Activated naive CD8-positive, alpha-beta T cell treated with anti-CD3 and anti-CD28 coated beads for 36 hours (primary cell): ENCODE measurements around the gene COL16A1. TPM values are rescaled to one million over a fixed set of nuclear protein-coding genes. Genes with fewer than 3 reads are reported as not detected.

Experiments used
- DNase-seq: peaks from one replicate; pipeline ENCODE4 v3.0.0; 2021
- H3K27ac Mint-ChIP-seq: one replicate; pipeline ENCODE4 v1.8.0; 2022; ENCODE audit warnings: mild to moderate bottlenecking, moderate library complexity, mixed read lengths
- H3K27me3 Mint-ChIP-seq: one replicate; pipeline ENCODE4 v1.8.0; 2022; ENCODE audit warnings: mild to moderate bottlenecking, mixed read lengths
- H3K36me3 Mint-ChIP-seq: one replicate; pipeline ENCODE4 v1.8.0; 2021; ENCODE audit warnings: mild to moderate bottlenecking, mixed read lengths
- H3K4me1 Mint-ChIP-seq: one replicate; pipeline ENCODE4 v1.8.0; 2021; ENCODE audit warnings: mixed read lengths
- H3K4me3 Mint-ChIP-seq: one replicate; pipeline ENCODE4 v1.8.0; 2022; ENCODE audit warnings: mild to moderate bottlenecking, moderate library complexity, mixed read lengths
- H3K9me3 Mint-ChIP-seq: one replicate; pipeline ENCODE4 v1.8.0; 2022; ENCODE audit warnings: mixed read lengths
- total RNA-seq, 2 experiments: library from RNA; stranded (reverse); gene quantifications; one replicate each; pipeline ENCODE4 v1.2.3, GENCODE V29; 2021

The COL16A1 gene
- total RNA-seq, 2 experiments from 2014 or later = 0.36 to 0.93 TPM

GRCh38 chr1:31689854-31690253 is 14.0 kb downstream of the COL16A1 start:
- Mint-ChIP-seq H3K27me3 (peaks cover 9% of the 10 kb centered on the region), H3K4me3 (no peak overlapping the region), H3K27ac (no peak overlapping the region), H3K36me3 (no peaks in the 10 kb centered on the region), H3K4me1 (no peaks in the 10 kb centered on the region), H3K9me3 (no peaks in the 10 kb centered on the region)
- DNase-seq = no peak

GRCh38 chr1:31689379-31689778 is 14.4 kb downstream of the COL16A1 start:
- Mint-ChIP-seq H3K27ac (no peak overlapping the region), H3K27me3 (peaks cover 12% of the 10 kb centered on the region), H3K4me3 (no peak overlapping the region), H3K36me3 (no peaks in the 10 kb centered on the region), H3K4me1 (no peaks in the 10 kb centered on the region), H3K9me3 (no peaks in the 10 kb centered on the region)
- no peak for DNase-seq

GRCh38 chr1:31688233-31688918 is 15.4 kb downstream of the COL16A1 start:
- Mint-ChIP-seq H3K27me3 (peaks cover 12% of the 10 kb centered on the region), H3K27ac (no peak overlapping the region), H3K4me1 (no peaks in the 10 kb centered on the region), H3K4me3 (no peak overlapping the region), H3K9me3 (no peaks in the 10 kb centered on the region), H3K36me3 (no peaks in the 10 kb centered on the region)
- DNase-seq = no peak

- Mint-ChIP-seq H3K4me1 (no peaks in the 10 kb centered on the region), H3K9me3 (no peaks in the 10 kb centered on the region), H3K27me3 (peaks cover 12% of the 10 kb centered on the region), H3K4me3 (no peak overlapping the region), H3K27ac (no peak overlapping the region), H3K36me3 (no peaks in the 10 kb centered on the region)
- no peak for DNase-seq
These were observed 16.2 kb downstream of the COL16A1 start for GRCh38 chr1:31687601-31688000.

GRCh38 chr1:31685795-31686194 is 18.0 kb downstream of the COL16A1 start:
- Mint-ChIP-seq H3K9me3 (no peaks in the 10 kb centered on the region), H3K4me1 (no peaks in the 10 kb centered on the region), H3K27me3 (peaks cover 12% of the 10 kb centered on the region), H3K36me3 (no peaks in the 10 kb centered on the region), H3K4me3 (no peak overlapping the region), H3K27ac (no peak overlapping the region)
- DNase-seq = no peak

- H3K27me3 Mint-ChIP-seq = peaks cover 12% of the 10 kb centered on the region
- H3K36me3 Mint-ChIP-seq = no peaks in the 10 kb centered on the region
- no peak for DNase-seq
- H3K4me3 Mint-ChIP-seq = no peak overlapping the region
- H3K4me1 Mint-ChIP-seq = no peaks in the 10 kb centered on the region
- no peak overlapping the region for H3K27ac Mint-ChIP-seq
- no peaks in the 10 kb centered on the region for H3K9me3 Mint-ChIP-seq
These were observed 19.8 kb downstream of the COL16A1 start for GRCh38 chr1:31683997-31684396.

- Mint-ChIP-seq H3K36me3 (no peaks in the 10 kb centered on the region), H3K27ac (no peak overlapping the region), H3K4me1 (no peaks in the 10 kb centered on the region), H3K4me3 (no peak overlapping the region), H3K9me3 (no peaks in the 10 kb centered on the region), H3K27me3 (peaks cover 16% of the 10 kb centered on the region)
- DNase-seq = no peak
These were observed 22.4 kb downstream of the COL16A1 start for GRCh38 chr1:31681415-31681814.

GRCh38 chr1:31679676-31680230 is 24.1 kb downstream of the COL16A1 start:
- H3K9me3 Mint-ChIP-seq = no peaks in the 10 kb centered on the region
- no peaks in the 10 kb centered on the region for H3K4me1 Mint-ChIP-seq
- H3K27me3 Mint-ChIP-seq = peaks cover 6% of the 10 kb centered on the region
- H3K4me3 Mint-ChIP-seq = no peak overlapping the region
- no peak overlapping the region for H3K27ac Mint-ChIP-seq
- no peak for DNase-seq
- no peaks in the 10 kb centered on the region for H3K36me3 Mint-ChIP-seq

GRCh38 chr1:31679091-31679490 is 24.7 kb downstream of the COL16A1 start:
- H3K27me3 Mint-ChIP-seq = peaks cover 5% of the 10 kb centered on the region
- H3K27ac Mint-ChIP-seq = no peak overlapping the region
- H3K4me3 Mint-ChIP-seq = no peak overlapping the region
- H3K4me1 Mint-ChIP-seq = no peaks in the 10 kb centered on the region
- H3K9me3 Mint-ChIP-seq = no peaks in the 10 kb centered on the region
- no peaks in the 10 kb centered on the region for H3K36me3 Mint-ChIP-seq
- DNase-seq = no peak

- no peaks in the 10 kb centered on the region for H3K4me1 Mint-ChIP-seq
- H3K27me3 Mint-ChIP-seq = peaks cover 5% of the 10 kb centered on the region
- no peak for DNase-seq
These were observed 25.1 kb downstream of the COL16A1 start for GRCh38 chr1:31678681-31679080.

GRCh38 chr1:31677949-31678348 is 25.9 kb downstream of the COL16A1 start:
- Mint-ChIP-seq H3K36me3 (no peaks in the 10 kb centered on the region), H3K27me3 (peaks cover 5% of the 10 kb centered on the region), H3K9me3 (no peaks in the 10 kb centered on the region), H3K4me3 (no peak overlapping the region), H3K27ac (no peak overlapping the region), H3K4me1 (no peaks in the 10 kb centered on the region)
- DNase-seq = no peak

More at GRCh38 chr1:31678681-31679080, 25.1 kb downstream of the COL16A1 start:
- H3K36me3 Mint-ChIP-seq = no peaks in the 10 kb centered on the region
- H3K9me3 Mint-ChIP-seq = no peaks in the 10 kb centered on the region
- no peak overlapping the region for H3K27ac Mint-ChIP-seq
- no peak overlapping the region for H3K4me3 Mint-ChIP-seq

GRCh38 chr1:31677401-31677800 is 26.4 kb downstream of the COL16A1 start:
- no peaks in the 10 kb centered on the region for H3K4me1 Mint-ChIP-seq
- no peak overlapping the region for H3K27ac Mint-ChIP-seq
- no peak for DNase-seq
- no peaks in the 10 kb centered on the region for H3K36me3 Mint-ChIP-seq
- no peak overlapping the region for H3K4me3 Mint-ChIP-seq
- H3K27me3 Mint-ChIP-seq = peaks cover 5% of the 10 kb centered on the region
- H3K9me3 Mint-ChIP-seq = no peaks in the 10 kb centered on the region

GRCh38 chr1:31675756-31676155 is 28.1 kb downstream of the COL16A1 start:
- H3K9me3 Mint-ChIP-seq = no peaks in the 10 kb centered on the region
- no peaks in the 10 kb centered on the region for H3K4me1 Mint-ChIP-seq
- no peaks in the 10 kb centered on the region for H3K36me3 Mint-ChIP-seq
- peaks cover 8% of the 10 kb centered on the region for H3K27me3 Mint-ChIP-seq
- H3K27ac Mint-ChIP-seq = no peak overlapping the region
- no peak overlapping the region for H3K4me3 Mint-ChIP-seq
- DNase-seq = no peak

- no peak overlapping the region for H3K27ac Mint-ChIP-seq
- DNase-seq = no peak
- peaks cover 12% of the 10 kb centered on the region for H3K27me3 Mint-ChIP-seq
- no peaks in the 10 kb centered on the region for H3K9me3 Mint-ChIP-seq
- H3K4me3 Mint-ChIP-seq = no peak overlapping the region
- no peaks in the 10 kb centered on the region for H3K36me3 Mint-ChIP-seq
- peaks cover 4% of the 10 kb centered on the region for H3K4me1 Mint-ChIP-seq
These were observed 28.7 kb downstream of the COL16A1 start for GRCh38 chr1:31675161-31675560.

GRCh38 chr1:31674626-31675025 is 29.2 kb downstream of the COL16A1 start:
- H3K4me1 Mint-ChIP-seq = peaks cover 8% of the 10 kb centered on the region
- H3K4me3 Mint-ChIP-seq = no peak overlapping the region
- H3K9me3 Mint-ChIP-seq = no peaks in the 10 kb centered on the region
- no peak overlapping the region for H3K27ac Mint-ChIP-seq
- no peaks in the 10 kb centered on the region for H3K36me3 Mint-ChIP-seq
- no peak for DNase-seq
- peaks cover 14% of the 10 kb centered on the region for H3K27me3 Mint-ChIP-seq

GRCh38 chr1:31673433-31673832 is 30.4 kb downstream of the COL16A1 start:
- H3K4me1 Mint-ChIP-seq = peaks cover 9% of the 10 kb centered on the region
- DNase-seq = no peak
- H3K36me3 Mint-ChIP-seq = no peaks in the 10 kb centered on the region
- peaks cover 14% of the 10 kb centered on the region for H3K27me3 Mint-ChIP-seq
- no peaks in the 10 kb centered on the region for H3K9me3 Mint-ChIP-seq
- H3K4me3 Mint-ChIP-seq = no peak overlapping the region
- no peak overlapping the region for H3K27ac Mint-ChIP-seq
